Fibroblast of pulmonary artery (primary cell): ENCODE results near the gene TPD52L2.
"Not testable (repeated sequence)": the region's sequence is repeated elsewhere in the genome, so short reads cannot be mapped to it uniquely, and the experiment has no call there.

Source experiments
- DNase-seq: peaks from one replicate; pipeline ENCODE4 v3.0.0-alpha.2; 2010; ENCODE audit warnings: low read depth
- H3K4me3 ChIP-seq: replicated peaks from 2 replicates; pipeline ENCODE4 v1.5.1; 2011; ENCODE audit warnings: low read depth, mild to moderate bottlenecking, control low read depth, low read length, moderate library complexity
- TF ChIP-seq, protein P1 (sequence below): IDR thresholded peaks from 2 replicates; pipeline ENCODE4 v1.5.1; 2011; ENCODE audit warnings: mild to moderate bottlenecking, control low read depth, low read length, inconsistent platforms; ENCODE audit errors: missing control alignments

TPD52L2 gene

DNA sequence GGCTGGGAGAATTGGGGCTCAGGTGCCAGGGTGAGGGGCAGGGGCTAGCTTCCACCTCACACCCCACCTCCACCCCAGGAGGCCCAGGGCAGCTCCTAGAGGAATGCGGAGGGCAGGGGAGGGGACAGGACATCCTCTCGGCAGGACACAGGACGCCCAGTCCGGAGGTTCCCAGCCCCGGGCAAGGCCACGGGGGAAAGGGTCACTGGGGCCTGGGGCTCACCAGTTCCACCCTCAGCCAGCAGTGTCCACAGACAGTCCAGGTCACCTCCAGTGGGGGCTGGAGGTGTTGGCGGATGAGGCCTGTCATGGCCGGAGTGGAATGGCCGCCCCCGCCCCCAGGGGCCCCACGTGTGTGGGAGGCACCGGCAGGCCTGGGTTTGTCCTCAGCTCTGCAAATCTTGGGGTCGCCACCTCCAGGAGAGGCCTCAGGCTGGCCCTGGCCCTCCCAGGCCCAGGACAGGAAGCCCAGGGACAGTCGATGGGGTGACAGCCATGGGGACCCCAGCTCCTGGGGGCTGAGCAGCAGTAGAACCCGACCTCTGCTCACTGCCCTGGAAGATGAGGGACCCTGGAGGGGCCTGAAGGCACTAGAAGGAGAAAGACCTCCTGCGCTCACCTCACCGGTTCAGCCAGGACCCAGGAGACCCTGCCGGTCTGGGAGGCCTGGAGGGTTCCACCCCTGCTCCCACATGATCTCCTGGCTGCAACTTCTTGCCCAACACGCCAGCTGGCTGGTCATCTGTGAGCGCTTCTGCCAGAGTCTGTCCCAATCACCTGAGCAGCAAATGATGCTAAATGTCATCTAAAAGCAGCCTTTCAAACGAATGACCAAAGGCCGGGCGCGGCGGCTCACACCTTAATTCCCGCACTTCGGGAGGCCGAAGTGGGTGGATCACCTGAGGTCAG lies 16.8 kb upstream of the TPD52L2 start:
- DNase-seq: no peak
- TF ChIP-seq, protein P1, sequence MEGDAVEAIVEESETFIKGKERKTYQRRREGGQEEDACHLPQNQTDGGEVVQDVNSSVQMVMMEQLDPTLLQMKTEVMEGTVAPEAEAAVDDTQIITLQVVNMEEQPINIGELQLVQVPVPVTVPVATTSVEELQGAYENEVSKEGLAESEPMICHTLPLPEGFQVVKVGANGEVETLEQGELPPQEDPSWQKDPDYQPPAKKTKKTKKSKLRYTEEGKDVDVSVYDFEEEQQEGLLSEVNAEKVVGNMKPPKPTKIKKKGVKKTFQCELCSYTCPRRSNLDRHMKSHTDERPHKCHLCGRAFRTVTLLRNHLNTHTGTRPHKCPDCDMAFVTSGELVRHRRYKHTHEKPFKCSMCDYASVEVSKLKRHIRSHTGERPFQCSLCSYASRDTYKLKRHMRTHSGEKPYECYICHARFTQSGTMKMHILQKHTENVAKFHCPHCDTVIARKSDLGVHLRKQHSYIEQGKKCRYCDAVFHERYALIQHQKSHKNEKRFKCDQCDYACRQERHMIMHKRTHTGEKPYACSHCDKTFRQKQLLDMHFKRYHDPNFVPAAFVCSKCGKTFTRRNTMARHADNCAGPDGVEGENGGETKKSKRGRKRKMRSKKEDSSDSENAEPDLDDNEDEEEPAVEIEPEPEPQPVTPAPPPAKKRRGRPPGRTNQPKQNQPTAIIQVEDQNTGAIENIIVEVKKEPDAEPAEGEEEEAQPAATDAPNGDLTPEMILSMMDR: no peak
- H3K4me3 ChIP-seq: no peak overlapping the region

DNA sequence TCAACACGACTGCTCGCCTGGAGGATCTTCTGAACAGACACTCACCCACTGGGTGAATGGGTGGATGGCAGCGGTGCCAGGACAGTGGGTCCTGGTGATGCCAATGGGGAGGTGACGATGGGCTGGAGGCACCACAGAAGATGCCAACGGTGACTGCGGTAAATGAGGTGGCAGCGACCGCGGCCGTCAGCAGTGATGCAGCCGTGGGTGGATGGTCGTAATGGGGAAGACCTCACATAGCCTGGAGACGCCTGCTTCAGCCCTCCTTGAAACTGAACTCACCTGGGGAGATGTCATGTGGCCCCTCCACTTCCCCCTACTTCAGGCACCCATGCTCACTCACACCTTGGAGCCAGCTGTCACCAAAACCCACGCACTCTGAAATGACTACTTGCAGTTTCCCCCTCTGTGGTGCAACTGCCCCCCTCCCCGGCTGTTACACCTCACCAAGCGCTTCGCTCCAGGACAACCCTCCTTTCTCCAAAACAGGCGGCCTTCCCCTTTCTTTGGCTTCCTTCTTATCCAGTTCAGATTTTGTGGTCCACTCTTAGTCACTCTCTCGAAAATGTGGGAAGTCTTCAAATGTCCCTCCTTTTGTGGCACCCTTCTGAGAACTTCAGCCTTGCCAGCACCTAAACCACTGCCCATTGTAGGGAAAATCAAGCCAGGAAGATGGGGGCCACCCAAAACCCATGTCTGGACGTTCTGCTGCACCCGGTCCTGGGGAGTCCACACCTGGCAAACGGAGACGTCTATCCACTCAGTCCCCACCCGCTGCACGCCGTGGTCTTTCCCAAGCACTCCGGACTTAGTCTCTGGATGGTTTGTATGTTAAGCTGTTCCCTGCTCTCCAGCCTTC lies 14.2 kb upstream of the TPD52L2 start:
- TF ChIP-seq, protein P1: no peak
- H3K4me3 ChIP-seq: no peak overlapping the region
- no peak for DNase-seq

DNA sequence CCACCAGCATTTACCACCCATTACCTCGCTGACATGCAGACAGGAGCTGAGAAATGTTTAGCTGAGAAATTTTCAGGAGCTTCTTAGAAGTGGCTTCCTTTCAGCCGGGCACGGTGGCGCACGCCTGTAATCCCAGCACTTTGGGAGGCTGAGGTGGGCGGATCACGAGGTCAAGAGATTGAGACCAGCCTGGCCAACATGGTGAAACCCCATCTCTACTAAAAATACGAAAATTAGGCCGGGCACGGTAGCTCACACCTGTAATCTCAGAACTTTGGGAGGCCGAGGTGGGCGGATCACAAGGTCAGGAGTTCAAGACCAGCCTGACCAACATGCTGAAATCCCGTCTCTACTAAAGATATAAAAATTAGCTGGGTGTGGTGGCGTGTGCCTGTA lies 13.5 kb upstream of the TPD52L2 start:
- DNase-seq, H3K4me3 ChIP-seq: not testable (repeated sequence)

DNA sequence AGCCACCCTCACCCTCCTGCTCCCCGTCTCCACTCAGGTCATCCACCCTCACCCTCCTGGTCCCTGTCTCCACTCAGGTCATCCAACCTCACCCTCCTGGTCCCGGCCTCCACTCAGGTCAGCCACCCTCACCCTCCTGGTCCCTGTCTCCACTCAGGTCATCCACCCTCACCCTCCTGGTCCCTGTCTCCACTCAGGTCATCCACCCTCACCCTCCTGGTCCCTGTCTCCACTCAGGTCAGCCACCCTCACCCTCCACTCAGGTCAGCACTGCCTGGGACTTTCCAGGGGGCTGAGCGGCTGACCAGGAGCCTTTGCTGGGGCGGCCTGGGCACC lies 11.4 kb upstream of the TPD52L2 start:
- not testable (repeated sequence) for DNase-seq, H3K4me3 ChIP-seq

DNA sequence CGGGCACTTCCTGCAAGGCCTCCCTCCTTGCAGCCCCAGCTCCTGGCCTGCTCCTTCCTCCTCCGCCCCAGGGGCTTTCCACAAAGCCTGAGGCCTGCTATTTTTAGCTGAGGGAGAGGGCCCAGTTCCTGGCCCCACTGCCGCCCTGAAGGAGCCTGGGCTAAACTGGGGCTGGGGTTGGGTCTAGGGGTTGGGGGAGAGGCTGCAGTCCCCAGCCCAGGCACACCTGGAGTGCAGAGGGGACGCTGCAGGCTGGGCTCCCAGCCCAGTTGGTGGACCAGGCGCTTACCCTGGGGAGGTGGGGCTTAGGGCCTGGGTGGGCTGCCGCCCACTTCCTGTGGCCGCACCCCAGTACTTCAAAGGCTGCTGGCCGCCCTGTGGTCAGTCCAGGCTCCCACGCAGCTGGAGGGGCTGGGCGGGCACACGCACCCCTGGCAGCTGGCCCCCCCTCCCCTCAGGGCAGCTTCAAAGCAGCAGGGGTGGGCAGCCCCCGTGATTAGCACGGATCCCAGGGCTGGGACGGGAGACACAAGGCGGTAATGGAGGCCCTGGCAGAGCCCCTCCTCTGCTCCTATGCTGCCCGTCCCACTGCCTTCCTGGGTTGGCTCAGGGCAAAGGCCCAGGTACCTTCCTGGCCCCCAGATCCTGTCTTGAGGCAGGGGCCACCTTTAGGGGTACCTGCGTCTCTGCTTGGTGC lies 10.9 kb upstream of the TPD52L2 start:
- TF ChIP-seq, protein P1: no peak
- H3K4me3 ChIP-seq: no peak overlapping the region
- DNase-seq: no peak

DNA sequence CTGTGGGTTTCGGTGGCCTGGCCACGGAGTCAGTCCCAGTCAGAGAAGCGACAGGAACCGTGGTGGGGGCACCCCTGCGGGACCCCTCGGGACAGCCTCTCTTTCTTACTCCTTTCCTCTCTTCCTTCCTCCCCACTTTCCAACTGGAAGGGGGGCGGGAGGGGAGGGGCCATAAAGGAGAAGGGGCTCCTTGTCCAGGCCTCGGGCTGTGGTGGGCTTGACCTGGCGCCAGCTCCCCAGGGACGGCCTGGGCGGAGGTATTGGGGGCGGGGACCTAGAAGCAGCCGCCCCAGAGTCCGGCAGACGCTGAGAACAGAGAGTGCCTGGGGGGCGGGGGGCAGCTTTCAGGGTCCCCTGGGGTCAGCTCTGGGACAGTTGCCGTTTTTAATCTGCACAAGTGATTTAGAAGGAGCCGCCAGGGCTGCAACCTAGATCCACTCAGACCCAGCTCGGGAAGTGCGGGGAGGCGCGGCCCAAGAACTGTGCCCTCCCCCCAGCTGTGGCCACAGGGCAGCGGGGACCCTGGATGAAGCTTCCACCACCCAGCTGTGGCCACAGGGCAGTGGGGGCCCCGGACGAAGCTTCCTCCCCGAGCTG lies 10.2 kb upstream of the TPD52L2 start:
- H3K4me3 ChIP-seq: no peak overlapping the region
- DNase-seq: no peak
- TF ChIP-seq, protein P1: no peak

DNA sequence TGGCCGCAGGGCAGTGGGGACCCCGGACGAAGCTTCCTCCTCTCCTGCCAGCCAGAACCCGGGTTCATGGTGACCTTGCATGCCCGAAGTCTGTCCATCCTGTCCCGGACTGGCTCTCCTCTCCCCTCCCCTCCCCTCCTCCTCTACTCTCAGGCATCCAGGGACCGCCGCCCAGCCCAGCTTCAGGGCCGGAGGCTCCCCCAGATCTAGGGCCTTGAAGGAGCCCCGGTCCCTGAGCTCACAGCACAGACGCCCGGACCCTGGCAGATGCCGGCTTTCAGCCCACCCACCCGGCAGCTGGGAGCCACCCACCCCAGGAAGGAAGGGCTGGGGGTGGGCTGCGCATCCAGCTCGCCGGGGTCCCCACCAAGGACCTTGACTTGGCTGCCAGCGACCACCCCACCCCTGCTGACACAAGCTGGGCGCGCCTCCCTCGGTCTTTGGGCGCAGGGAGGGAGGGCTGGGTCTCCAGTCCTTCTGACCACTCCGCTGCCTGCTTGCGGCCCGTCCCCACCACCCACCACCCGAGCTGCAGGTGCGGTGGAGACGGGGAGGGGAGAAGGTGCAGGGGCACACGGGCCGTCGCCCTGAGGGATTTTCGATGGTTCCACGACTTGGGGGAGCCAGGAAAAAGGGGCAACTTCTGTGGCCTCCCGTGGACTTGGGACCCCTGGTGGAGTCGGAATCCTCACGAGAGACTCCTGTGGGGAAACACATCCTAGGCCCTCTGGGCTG lies 9.5 kb upstream of the TPD52L2 start:
- TF ChIP-seq, protein P1: no peak
- no peak for DNase-seq
- no peak overlapping the region for H3K4me3 ChIP-seq
